ENCODE measurements around the gene DIAPH3. TPM values are rescaled to one million over a fixed set of nuclear protein-coding genes. Genes with fewer than 3 reads are reported as not detected.

Gene DIAPH3
- total RNA-seq, 1 experiment from 2014 or later: 11.4 TPM

DNA sequence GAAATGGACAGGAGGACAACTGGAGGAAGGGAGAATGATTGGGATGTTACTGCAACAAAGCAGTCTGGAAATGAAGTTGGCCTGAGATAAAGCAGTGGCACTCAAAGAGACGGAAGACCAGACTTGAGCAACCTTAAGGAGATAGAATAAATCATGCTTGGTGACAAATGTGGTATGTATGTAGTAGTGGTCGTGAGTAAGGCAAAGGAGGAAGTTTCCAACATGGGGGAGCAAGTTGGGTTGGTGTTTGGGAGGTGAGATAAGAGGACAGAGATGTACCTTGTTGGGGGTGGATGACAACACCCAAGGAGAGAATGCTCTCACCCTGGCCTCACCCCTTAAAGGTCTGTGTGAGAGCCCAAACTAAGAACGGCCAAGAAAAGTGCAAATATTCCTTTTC is 420.5 kb downstream of the DIAPH3 start:
- Mint-ChIP-seq H3K4me3 (ENCODE audit: low read depth, unreplicated experiment) (no peak overlapping the region), H3K27ac (ENCODE audit: unreplicated experiment) (no peak overlapping the region), H3K36me3 (ENCODE audit: insufficient read depth, unreplicated experiment) (no peaks in the 10 kb centered on the region), H3K27me3 (ENCODE audit: unreplicated experiment) (no peaks in the 10 kb centered on the region), H3K9me3 (ENCODE audit: low read depth, unreplicated experiment) (no peaks in the 10 kb centered on the region), H3K4me1 (ENCODE audit: low read depth, unreplicated experiment) (no peaks in the 10 kb centered on the region)
- no peak for DNase-seq
- CTCF ChIA-PET: no interaction called here
- no peak for TF ChIP-seq CTCF (IDR thresholded peaks at IDR 0.05; ENCODE audit: unreplicated experiment)
- no TSS peak for BruUV-seq (replicated peaks)
- intact Hi-C loops (cut with micrococcal nuclease; ENCODE audit: unreplicated experiment): no loop called here

GRCh38 chr13:59742467-59742866 is 421.3 kb downstream of the DIAPH3 start:
- intact Hi-C loops (cut with micrococcal nuclease; ENCODE audit: unreplicated experiment): no loop called here
- TF ChIP-seq CTCF (IDR thresholded peaks at IDR 0.05; ENCODE audit: unreplicated experiment): no peak
- Mint-ChIP-seq H3K4me1 (ENCODE audit: low read depth, unreplicated experiment) (no peaks in the 10 kb centered on the region), H3K36me3 (ENCODE audit: insufficient read depth, unreplicated experiment) (no peaks in the 10 kb centered on the region), H3K4me3 (ENCODE audit: low read depth, unreplicated experiment) (no peak overlapping the region), H3K27me3 (ENCODE audit: unreplicated experiment) (no peaks in the 10 kb centered on the region), H3K9me3 (ENCODE audit: low read depth, unreplicated experiment) (no peaks in the 10 kb centered on the region), H3K27ac (ENCODE audit: unreplicated experiment) (no peak overlapping the region)
- no TSS peak for BruUV-seq (replicated peaks)
- CTCF ChIA-PET: no interaction called here
- DNase-seq: no peak

GRCh38 chr13:59738921-59739320 is 424.8 kb downstream of the DIAPH3 start:
- no peak overlapping the region for H3K27ac Mint-ChIP-seq (ENCODE audit: unreplicated experiment)
- intact Hi-C loops (cut with micrococcal nuclease; ENCODE audit: unreplicated experiment): no loop called here
- TF ChIP-seq CTCF (IDR thresholded peaks at IDR 0.05; ENCODE audit: unreplicated experiment): no peak
- no peaks in the 10 kb centered on the region for H3K9me3 Mint-ChIP-seq (ENCODE audit: low read depth, unreplicated experiment)
- H3K4me3 Mint-ChIP-seq (ENCODE audit: low read depth, unreplicated experiment): no peak overlapping the region
- H3K36me3 Mint-ChIP-seq (ENCODE audit: insufficient read depth, unreplicated experiment): no peaks in the 10 kb centered on the region
- H3K27me3 Mint-ChIP-seq (ENCODE audit: unreplicated experiment): no peaks in the 10 kb centered on the region
- no peak for DNase-seq
- no TSS peak for BruUV-seq (replicated peaks)
- no peaks in the 10 kb centered on the region for H3K4me1 Mint-ChIP-seq (ENCODE audit: low read depth, unreplicated experiment)
- CTCF ChIA-PET: no interaction called here

- no peak overlapping the region for H3K27ac Mint-ChIP-seq (ENCODE audit: unreplicated experiment)
- CTCF ChIA-PET: no interaction called here
- no peaks in the 10 kb centered on the region for H3K36me3 Mint-ChIP-seq (ENCODE audit: insufficient read depth, unreplicated experiment)
- no peaks in the 10 kb centered on the region for H3K4me1 Mint-ChIP-seq (ENCODE audit: low read depth, unreplicated experiment)
- no TSS peak for BruUV-seq (replicated peaks)
- no peaks in the 10 kb centered on the region for H3K27me3 Mint-ChIP-seq (ENCODE audit: unreplicated experiment)
- no peaks in the 10 kb centered on the region for H3K9me3 Mint-ChIP-seq (ENCODE audit: low read depth, unreplicated experiment)
- DNase-seq: no peak
- no peak overlapping the region for H3K4me3 Mint-ChIP-seq (ENCODE audit: low read depth, unreplicated experiment)
- no peak for TF ChIP-seq CTCF (IDR thresholded peaks at IDR 0.05; ENCODE audit: unreplicated experiment)
- intact Hi-C loops (cut with micrococcal nuclease; ENCODE audit: unreplicated experiment): no loop called here
These were observed 429.3 kb downstream of the DIAPH3 start for GRCh38 chr13:59734393-59734792.

DNA sequence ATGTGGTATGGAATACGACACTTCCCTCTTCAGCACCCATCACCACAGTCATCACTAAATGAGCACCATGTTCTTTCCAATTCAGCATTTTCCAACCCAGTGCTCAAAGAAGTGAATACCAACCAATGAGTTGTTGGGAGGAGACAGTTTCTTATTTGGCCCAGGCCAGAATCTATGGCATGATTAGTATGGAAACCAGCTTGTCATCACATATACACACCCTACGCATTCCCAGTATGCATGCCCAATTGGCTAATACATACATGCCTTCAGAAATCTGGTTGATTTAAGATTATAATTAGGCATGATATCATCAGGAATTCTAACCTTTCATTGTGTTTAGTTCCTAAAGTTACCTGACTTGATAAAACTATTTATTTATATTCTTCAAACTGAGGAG is 430.0 kb downstream of the DIAPH3 start:
- no TSS peak for BruUV-seq (replicated peaks)
- no peak for DNase-seq
- H3K4me3 Mint-ChIP-seq (ENCODE audit: low read depth, unreplicated experiment): no peak overlapping the region
- H3K27ac Mint-ChIP-seq (ENCODE audit: unreplicated experiment): no peak overlapping the region
- intact Hi-C loops (cut with micrococcal nuclease; ENCODE audit: unreplicated experiment): no loop called here
- H3K36me3 Mint-ChIP-seq (ENCODE audit: insufficient read depth, unreplicated experiment): no peaks in the 10 kb centered on the region
- H3K9me3 Mint-ChIP-seq (ENCODE audit: low read depth, unreplicated experiment): no peaks in the 10 kb centered on the region
- no peaks in the 10 kb centered on the region for H3K4me1 Mint-ChIP-seq (ENCODE audit: low read depth, unreplicated experiment)
- H3K27me3 Mint-ChIP-seq (ENCODE audit: unreplicated experiment): no peaks in the 10 kb centered on the region
- TF ChIP-seq CTCF (IDR thresholded peaks at IDR 0.05; ENCODE audit: unreplicated experiment): no peak
- CTCF ChIA-PET: no interaction called here

Data from Calu3 (cell line).